Mesenchymal stem cell (in vitro differentiated cells and primary cell): Measurements from ENCODE around the gene ZNF81.
"Not testable (repeated sequence)": the region's sequence is repeated elsewhere in the genome, so short reads cannot be mapped to it uniquely, and the experiment has no call there.

ENCODE experiments used
- DNase-seq: peaks from one replicate; pipeline ENCODE4 v3.0.0-alpha.2; 2013
- H2AFZ ChIP-seq: one replicate; pipeline ENCODE4 v1.6.1; 2013; ENCODE audit warnings: low read depth, mild to moderate bottlenecking, control low read depth, inconsistent platforms, low read length, moderate library complexity
- H2AK5ac ChIP-seq: 2 replicates; pipeline ENCODE4 v1.6.1; 2013; ENCODE audit warnings: low read length, moderate library complexity, mild to moderate bottlenecking, inconsistent platforms; ENCODE audit not compliant: severe bottlenecking
- H2BK120ac ChIP-seq: one replicate; pipeline ENCODE4 v1.6.1; 2013; ENCODE audit warnings: low read depth, mild to moderate bottlenecking, inconsistent platforms, low read length, moderate library complexity
- H2BK12ac ChIP-seq, 2 experiments: one replicate each; pipeline ENCODE4 v1.6.1; 2013; ENCODE audit warnings: inconsistent platforms in 2 of 2, low read length in 2 of 2, mild to moderate bottlenecking in 2 of 2, moderate library complexity in 2 of 2, control low read depth in 1 of 2
- H2BK15ac ChIP-seq: one replicate; pipeline ENCODE4 v1.6.1; 2013; ENCODE audit warnings: mild to moderate bottlenecking, low read depth, inconsistent platforms; ENCODE audit not compliant: poor library complexity, severe bottlenecking
- H2BK5ac ChIP-seq: 2 replicates; pipeline ENCODE4 v1.6.1; 2013; ENCODE audit warnings: low read depth, mild to moderate bottlenecking, low read length, control low read depth, inconsistent platforms; ENCODE audit not compliant: poor library complexity, severe bottlenecking
- H3K14ac ChIP-seq, 2 experiments: one replicate each; pipeline ENCODE4 v1.6.1; 2013; ENCODE audit warnings: inconsistent platforms in 2 of 2, low read length in 2 of 2, control low read depth in 1 of 2, mild to moderate bottlenecking in 1 of 2, moderate library complexity in 1 of 2
- H3K18ac ChIP-seq, 2 experiments: one replicate each; pipeline ENCODE4 v1.6.1; 2013; ENCODE audit warnings: inconsistent platforms in 2 of 2, low read length in 2 of 2, control low read depth in 1 of 2, low read depth in 1 of 2, mild to moderate bottlenecking in 1 of 2
- H3K23ac ChIP-seq, 2 experiments: one replicate each; pipeline ENCODE4 v1.6.1; 2013; ENCODE audit warnings: inconsistent platforms in 2 of 2, low read length in 2 of 2, mild to moderate bottlenecking in 2 of 2, moderate library complexity in 2 of 2, control low read depth in 1 of 2
- H3K27ac ChIP-seq: 2 replicates; pipeline ENCODE4 v1.5.1; 2013; ENCODE audit warnings: mild to moderate bottlenecking, moderate library complexity, low read length, control low read depth, inconsistent platforms; ENCODE audit not compliant: poor library complexity, severe bottlenecking
- H3K27me3 ChIP-seq, 2 experiments: 2 replicates each; pipeline versions ENCODE4 v1.6.1 to v1.7.0; 2013; ENCODE audit warnings: low read length in 2 of 2, mild to moderate bottlenecking in 2 of 2, moderate library complexity in 2 of 2, control low read depth in 1 of 2, inconsistent platforms in 1 of 2; ENCODE audit not compliant: control insufficient read depth in 1 of 2, insufficient read depth in 1 of 2
- H3K36me3 ChIP-seq, 2 experiments: 2 replicates each; pipeline versions ENCODE4 v1.6.1 to v1.7.0; 2013; ENCODE audit warnings: low read length in 2 of 2, control low read depth in 1 of 2, inconsistent platforms in 1 of 2, low read depth in 1 of 2, mild to moderate bottlenecking in 1 of 2; ENCODE audit not compliant: insufficient read depth in 2 of 2, control insufficient read depth in 1 of 2
- H3K4ac ChIP-seq, 2 experiments: one replicate each; pipeline ENCODE4 v1.6.1; 2013; ENCODE audit warnings: inconsistent platforms in 2 of 2, low read length in 2 of 2, mild to moderate bottlenecking in 2 of 2, moderate library complexity in 2 of 2, control low read depth in 1 of 2, low read depth in 1 of 2
- H3K4me1 ChIP-seq: 2 replicates; pipeline ENCODE4 v1.6.1; 2013; ENCODE audit warnings: low read depth, low read length, control low read depth; ENCODE audit not compliant: control insufficient read depth, insufficient read depth
- H3K4me2 ChIP-seq: 2 replicates; pipeline ENCODE4 v1.6.1; 2013; ENCODE audit warnings: low read length, mild to moderate bottlenecking, inconsistent platforms; ENCODE audit not compliant: poor library complexity, severe bottlenecking
- H3K4me3 ChIP-seq, 2 experiments: 2 replicates each; pipeline versions ENCODE4 v1.5.1 to v1.7.0; 2013; ENCODE audit warnings: low read length in 2 of 2, mild to moderate bottlenecking in 2 of 2, control low read depth in 1 of 2, low read depth in 1 of 2; ENCODE audit not compliant: insufficient read depth in 1 of 2
- H3K79me1 ChIP-seq: replicated peaks from 2 replicates; pipeline ENCODE4 v1.6.1; 2013; ENCODE audit warnings: mild to moderate bottlenecking, control low read depth, low read length, inconsistent platforms; ENCODE audit not compliant: poor library complexity, severe bottlenecking
- H3K9ac ChIP-seq: 2 replicates; pipeline ENCODE4 v1.7.0; 2013; ENCODE audit warnings: mild to moderate bottlenecking, low read length, moderate library complexity
- H3K9me3 ChIP-seq: 2 replicates; pipeline ENCODE4 v1.7.0; 2013; ENCODE audit warnings: mild to moderate bottlenecking, low read length; ENCODE audit not compliant: control insufficient read depth
- H4K8ac ChIP-seq: one replicate; pipeline ENCODE4 v1.6.1; 2013; ENCODE audit warnings: inconsistent platforms, mild to moderate bottlenecking, low read length, moderate library complexity
- H4K91ac ChIP-seq: one replicate; pipeline ENCODE4 v1.6.1; 2013; ENCODE audit warnings: mild to moderate bottlenecking, low read length, inconsistent platforms
- WGBS: methylation state at CpG from one replicate; pipeline ENCODE4 v1.1.7; 2013; ENCODE audit warnings: mixed read lengths; 5-methylcytosine and 5-hydroxymethylcytosine counted together

Gene ZNF81

DNA sequence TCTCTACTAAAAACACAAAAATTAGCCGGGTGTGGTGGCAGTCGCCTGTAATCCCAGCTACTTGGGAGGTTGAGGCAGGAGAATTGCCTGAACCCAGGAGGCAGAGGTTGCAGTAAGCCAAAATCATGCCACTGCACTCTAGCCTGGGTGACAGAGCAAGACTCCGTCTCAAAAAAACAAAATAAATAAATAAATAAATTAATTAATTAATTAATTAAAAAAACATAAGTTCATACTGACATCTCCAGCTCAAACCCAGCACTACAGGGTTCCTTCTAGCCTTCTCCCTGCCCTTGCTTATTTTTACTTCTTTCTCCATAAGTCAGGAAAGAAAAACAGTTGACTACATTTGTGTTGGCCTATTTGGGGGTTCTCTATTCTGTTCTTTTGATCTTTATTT is 95.3 kb downstream of the ZNF81 start:
- H4K91ac ChIP-seq, H3K4ac ChIP-seq, H3K9ac ChIP-seq, H3K4me2 ChIP-seq, H3K23ac ChIP-seq, H4K8ac ChIP-seq, H2BK12ac ChIP-seq, H2BK120ac ChIP-seq, H2AK5ac ChIP-seq, H3K36me3 ChIP-seq, H3K27ac ChIP-seq, H2AFZ ChIP-seq, H3K4me3 ChIP-seq, H3K18ac ChIP-seq, DNase-seq, H3K4me1 ChIP-seq, H3K79me1 ChIP-seq, H2BK5ac ChIP-seq, H3K14ac ChIP-seq, H3K27me3 ChIP-seq, H2BK15ac ChIP-seq: not testable (repeated sequence)
- peaks cover 27% of the 10 kb centered on the region for H3K9me3 ChIP-seq
- WGBS, result 93% methylated on average over 2 of the region's 3 CpGs

DNA sequence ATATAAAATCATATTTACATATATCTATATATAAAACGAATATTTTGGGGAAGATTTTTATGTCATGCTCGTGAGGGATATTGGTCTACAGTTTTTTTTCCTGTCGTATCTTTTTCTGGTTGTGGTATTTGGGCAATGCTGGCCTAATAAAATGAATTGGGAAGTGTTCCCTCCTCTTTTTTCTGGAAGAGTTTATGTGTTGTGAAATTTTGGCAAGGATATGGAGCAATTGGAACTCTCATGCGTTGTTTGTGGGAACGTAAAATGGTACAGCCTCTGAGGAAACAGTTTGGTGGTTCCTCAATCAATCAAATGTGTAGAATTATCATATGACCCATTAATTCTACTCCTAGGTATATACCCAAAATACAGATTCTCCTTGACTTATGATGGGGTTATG is 97.2 kb downstream of the ZNF81 start:
- Histone ChIP-seq H2BK120ac (no peak overlapping the region), H3K4me2 (no peak overlapping the region), H2AFZ (no peak overlapping the region), H2BK15ac (no peak overlapping the region), H3K36me3 (no peaks in the 10 kb centered on the region), H2BK5ac (no peak overlapping the region), H3K4me1 (no peaks in the 10 kb centered on the region), H3K9me3 (peaks cover 30% of the 10 kb centered on the region), H3K14ac (no peak overlapping the region), H3K79me1 (no peaks in the 10 kb centered on the region), H2AK5ac (no peak overlapping the region), H3K27me3 (no peaks in the 10 kb centered on the region), H3K27ac (no peak overlapping the region), H3K23ac (no peak overlapping the region), H3K18ac (no peak overlapping the region), H2BK12ac (no peak overlapping the region), H3K4ac (no peak overlapping the region), H4K8ac (no peak overlapping the region), H3K4me3 (no peak overlapping the region), H3K9ac (no peak overlapping the region), H4K91ac (no peak overlapping the region)
- WGBS, result 80% methylated on average over 3 of the region's 5 CpGs
- DNase-seq, result no peak

DNA sequence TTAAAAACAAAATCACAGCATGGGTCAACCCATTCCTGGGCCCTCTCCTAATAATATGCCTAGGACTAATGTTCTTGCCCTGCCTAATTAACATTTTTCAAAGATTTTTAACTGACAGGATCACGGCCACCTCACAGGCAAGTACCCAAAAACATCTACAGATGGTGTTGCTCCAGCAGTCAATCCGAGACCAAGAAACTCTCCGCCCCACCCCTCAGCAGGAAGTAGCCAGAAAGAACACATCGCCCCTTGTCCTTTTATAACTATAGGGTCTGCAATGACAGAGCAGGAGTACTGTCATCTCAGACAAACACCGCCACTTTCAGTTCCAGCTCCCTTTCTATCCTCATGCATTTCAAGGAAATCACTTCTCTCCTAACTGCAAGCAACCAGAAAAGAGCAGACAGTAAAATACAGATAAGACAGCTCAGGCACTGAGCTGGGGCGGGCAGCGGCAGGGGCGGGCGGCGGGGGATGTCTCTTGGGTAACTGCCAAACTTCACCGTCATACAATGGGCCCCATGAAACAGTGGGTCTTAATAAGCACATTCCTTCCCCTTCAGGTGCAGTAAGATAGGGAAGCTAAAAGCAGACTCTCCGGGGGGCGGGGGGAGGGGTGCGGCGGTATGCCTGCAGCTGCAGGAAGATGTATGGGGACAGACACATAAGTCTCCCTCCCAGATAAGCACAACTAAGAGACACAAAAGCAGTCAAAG is 99.7 kb downstream of the ZNF81 start:
- H2BK5ac ChIP-seq, result no peak overlapping the region
- H3K23ac ChIP-seq, result no peak overlapping the region
- H3K36me3 ChIP-seq, result no peaks in the 10 kb centered on the region
- H3K4ac ChIP-seq, result no peak overlapping the region
- no peaks in the 10 kb centered on the region for H3K79me1 ChIP-seq
- H3K4me3 ChIP-seq, result no peak overlapping the region
- no peak overlapping the region for H3K18ac ChIP-seq
- 65% methylated on average over 13 of the region's 15 CpGs for WGBS
- no peak for DNase-seq
- H3K27me3 ChIP-seq, result no peaks in the 10 kb centered on the region
- no peak overlapping the region for H2BK120ac ChIP-seq
- no peak overlapping the region for H3K9ac ChIP-seq
- no peak overlapping the region for H2BK15ac ChIP-seq
- H2AFZ ChIP-seq, result no peak overlapping the region
- no peak overlapping the region for H2AK5ac ChIP-seq
- H3K4me1 ChIP-seq, result no peaks in the 10 kb centered on the region
- no peak overlapping the region for H3K14ac ChIP-seq
- no peak overlapping the region for H4K91ac ChIP-seq
- no peak overlapping the region for H3K27ac ChIP-seq
- H2BK12ac ChIP-seq, result no peak overlapping the region
- H4K8ac ChIP-seq, result no peak overlapping the region
- peaks cover 39% of the 10 kb centered on the region for H3K9me3 ChIP-seq
- peak overlapping the region; percentile 53 for H3K4me2 ChIP-seq

DNA sequence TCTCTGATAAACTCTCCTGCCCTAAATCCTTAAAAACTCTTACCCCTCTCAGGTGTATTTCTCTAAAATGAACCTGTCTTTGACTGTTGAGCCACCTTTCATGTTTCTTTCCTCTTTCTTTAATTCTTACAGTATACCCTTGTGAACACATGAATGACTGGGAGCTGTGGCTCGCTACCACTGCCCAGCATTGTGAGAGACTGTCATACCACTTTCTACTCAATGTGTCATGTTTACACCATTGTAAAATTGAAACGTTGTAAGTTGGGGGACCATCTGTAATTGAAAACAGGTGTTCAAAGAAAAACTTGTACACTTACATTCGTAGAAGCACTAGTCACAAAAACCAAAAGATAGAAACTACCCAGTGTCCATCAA is 100.2 kb downstream of the ZNF81 start:
- Histone ChIP-seq H3K79me1 (no peaks in the 10 kb centered on the region), H3K9ac (no peak overlapping the region), H2AFZ (no peak overlapping the region), H3K9me3 (peaks cover 38% of the 10 kb centered on the region), H3K4me2 (no peak overlapping the region), H3K27me3 (no peaks in the 10 kb centered on the region), H3K23ac (no peak overlapping the region), H2BK5ac (no peak overlapping the region), H3K27ac (no peak overlapping the region), H3K4ac (no peak overlapping the region), H2AK5ac (no peak overlapping the region), H2BK12ac (no peak overlapping the region), H4K8ac (no peak overlapping the region), H2BK15ac (no peak overlapping the region), H3K4me1 (no peaks in the 10 kb centered on the region), H3K36me3 (no peaks in the 10 kb centered on the region), H3K4me3 (no peak overlapping the region), H2BK120ac (no peak overlapping the region), H3K18ac (no peak overlapping the region), H4K91ac (no peak overlapping the region), H3K14ac (no peak overlapping the region)
- no CpG with 5 or more reads among the region's 3 CpGs for WGBS
- no peak for DNase-seq
